Sigmoid colon (tissue), 7 donors: ENCODE data around the gene PARD3. TPM values are rescaled to one million over a fixed set of nuclear protein-coding genes. Genes with fewer than 3 reads are reported as not detected.
A peak's percentile ranks its signal among the peaks of the same experiment; 100 is the strongest.

Experiments used
- DNase-seq: peaks from one replicate; pipeline ENCODE4 v3.0.0-alpha.2; 2019
- H3K27ac ChIP-seq, 4 donors: fragments of 200-600 bp; sonication (generic); one replicate each; pipeline ENCODE4 v1.5.1; 2016 to 2019; ENCODE audit warnings: mild to moderate bottlenecking in 1 of 4
- H3K27me3 ChIP-seq, 3 donors: fragments of 200-600 bp; sonication (generic); one replicate each; pipeline ENCODE4 v1.5.1; 2019; ENCODE audit warnings: mild to moderate bottlenecking in 1 of 3
- H3K36me3 ChIP-seq, 4 donors: fragments of 200-600 bp; sonication (generic); one replicate each; pipeline ENCODE4 v1.5.1; 2016 to 2019
- H3K4me1 ChIP-seq, 4 donors: fragments of 200-600 bp; sonication (generic); one replicate each; pipeline ENCODE4 v1.5.1; 2017 to 2019
- H3K4me3 ChIP-seq, 4 donors: fragments of 200-600 bp; sonication (generic); one replicate each; pipeline ENCODE4 v1.5.1; 2017 to 2019; ENCODE audit warnings: mild to moderate bottlenecking in 2 of 4, moderate library complexity in 1 of 4
- H3K9me3 ChIP-seq, 4 donors: fragments of 200-600 bp in 3 of 4; sonication (generic) in 3 of 4; one replicate each; pipeline versions ENCODE4 v1.5.1 to v1.6.1; 2013 to 2019
- EP300 ChIP-seq, 4 donors: sonication (generic); formaldehyde crosslinking; IDR thresholded peaks; one replicate each; pipeline ENCODE4 v1.6.1; 2017; ENCODE audit warnings: antibody characterized with exemption in 4 of 4
- POLR2A ChIP-seq, 2 donors: fragments of 450-650 bp; IDR thresholded peaks; one replicate each; pipeline ENCODE4 v1.6.1; 2016; ENCODE audit warnings: antibody characterized with exemption in 2 of 2, mild to moderate bottlenecking in 2 of 2, moderate library complexity in 2 of 2
- POLR2AphosphoS5 ChIP-seq, 4 donors: sonication (generic); formaldehyde crosslinking; IDR thresholded peaks; one replicate each; pipeline ENCODE4 v1.6.1; 2017; ENCODE audit warnings: antibody characterized with exemption in 4 of 4
- WGBS, 2 donors: extraction: QIAGEN DNeasy Blood & Tissue Kit; methylation state at CpG; one replicate each; pipeline ENCODE4 v1.1.7; 2013; 5-methylcytosine and 5-hydroxymethylcytosine counted together
- intact Hi-C: fragments of 100-400 bp; cut with DNase I; formaldehyde crosslinking; loops from one replicate; pipeline ENCODE4 v1.15.1; 2023
- polyA plus RNA-seq, 3 donors: library from polyadenylated mRNA; stranded (reverse); fragments of 200-250 nt; gene quantifications; one replicate each; pipeline ENCODE4 v1.2.3, GENCODE V29; 2013
- total RNA-seq, 4 donors: library from RNA; depleted of rRNA; stranded (reverse); fragments of >200 nt; gene quantifications; one replicate each; pipeline ENCODE4 v1.1.0, GENCODE V29; 2016
- TF ChIP-seq, protein P1 (sequence below), 4 experiments: fragments of 450-650 bp in 3 of 4; fragments of 200-600 bp in 1 of 4; IDR thresholded peaks; one replicate each; pipeline ENCODE4 v1.5.1; 2016 to 2019; ENCODE audit warnings: antibody characterized with exemption in 4 of 4, mild to moderate bottlenecking in 3 of 4, moderate library complexity in 2 of 4
- donor health status: healthy with polysubstance abuse.
- donor health status: Bipolar disorder and iron deficiency.
- donor health status: healthy.

The PARD3 gene
- total and polyA plus RNA-seq, 7 donors = 17.5 to 96.4 (median 75.9) TPM

DNA sequence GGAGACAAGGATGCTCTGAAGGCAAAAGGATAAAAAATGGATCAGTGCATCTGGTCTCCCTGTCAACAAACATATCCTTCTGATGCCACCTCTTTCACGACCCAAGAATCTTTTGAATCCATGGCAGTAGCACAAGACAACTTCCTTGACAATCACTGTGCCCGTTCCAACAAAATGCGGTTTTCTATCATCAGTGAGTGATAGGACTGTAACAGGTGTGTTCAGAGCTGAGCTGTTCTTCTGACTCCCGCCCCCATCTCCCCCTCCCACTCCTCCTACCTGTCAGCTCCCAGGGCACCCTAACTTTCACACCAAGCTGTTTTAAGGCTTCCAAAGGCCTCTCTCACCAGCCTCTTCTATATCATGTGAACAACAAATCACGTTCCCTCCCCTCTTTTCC lies 74.8 kb downstream of the PARD3 start:
- H3K9me3 ChIP-seq = no peaks in the 10 kb centered on the region
- peak overlapping the region; percentile 69 to 83 (median 82) for H3K27ac ChIP-seq
- intact Hi-C loops = loop anchor here (5.0 kb wide), 1 partner anchor 72 kb away; no protein-coding TSS in a partner anchor
- H3K4me1 ChIP-seq = peaks cover 0 to 87% (median 60%) of the 10 kb centered on the region in 4 donors
- no peaks in the 10 kb centered on the region for H3K27me3 ChIP-seq
- no peak for TF ChIP-seq EP300 (IDR thresholded peaks at IDR 0.05)
- no peaks in the 10 kb centered on the region for H3K36me3 ChIP-seq
- DNase-seq = no peak
- 21 to 46% methylated on average over 5 of the region's 5 CpGs for WGBS, 2 donors
- H3K4me3 ChIP-seq = peak overlapping the region; percentile 4 to 23 (median 6)

DNA sequence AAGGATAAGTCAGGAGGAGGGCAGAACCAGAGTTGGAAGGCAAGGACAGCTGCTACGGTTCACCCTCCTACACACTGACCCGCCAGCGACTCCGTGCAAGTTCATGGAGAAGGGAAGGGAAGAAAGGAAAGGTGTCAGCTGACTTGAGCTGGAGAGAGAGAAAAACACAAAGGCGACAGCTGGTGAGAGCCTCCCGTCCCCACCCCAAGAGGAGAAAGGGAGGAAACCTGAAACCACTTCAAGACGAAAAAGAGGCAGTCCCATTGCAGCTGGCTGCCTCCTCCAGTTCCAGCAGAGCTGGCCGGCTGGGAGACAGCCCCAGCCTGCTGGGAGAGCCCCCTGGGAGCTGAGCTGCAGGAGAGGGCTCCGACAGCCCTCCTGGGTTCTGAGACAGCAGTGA lies 75.2 kb downstream of the PARD3 start:
- intact Hi-C loops = loop anchor here (5.0 kb wide), 1 partner anchor 72 kb away; no protein-coding TSS in a partner anchor
- H3K27ac ChIP-seq = peak overlapping the region; percentile 69 to 83 (median 82)
- DNase-seq = peak; percentile 89
- H3K9me3 ChIP-seq = no peaks in the 10 kb centered on the region
- H3K36me3 ChIP-seq = no peaks in the 10 kb centered on the region
- no peaks in the 10 kb centered on the region for H3K27me3 ChIP-seq
- H3K4me1 ChIP-seq = peaks cover 0 to 87% (median 61%) of the 10 kb centered on the region in 4 donors
- H3K4me3 ChIP-seq = peak overlapping the region; percentile 4 to 23 (median 6)
- WGBS, 2 donors = 7 to 19% methylated on average over 9 of the region's 9 CpGs
- peak; percentile 35 to 69 (median 51) for TF ChIP-seq POLR2AphosphoS5 (IDR thresholded peaks at IDR 0.05)
- TF ChIP-seq, protein P1, sequence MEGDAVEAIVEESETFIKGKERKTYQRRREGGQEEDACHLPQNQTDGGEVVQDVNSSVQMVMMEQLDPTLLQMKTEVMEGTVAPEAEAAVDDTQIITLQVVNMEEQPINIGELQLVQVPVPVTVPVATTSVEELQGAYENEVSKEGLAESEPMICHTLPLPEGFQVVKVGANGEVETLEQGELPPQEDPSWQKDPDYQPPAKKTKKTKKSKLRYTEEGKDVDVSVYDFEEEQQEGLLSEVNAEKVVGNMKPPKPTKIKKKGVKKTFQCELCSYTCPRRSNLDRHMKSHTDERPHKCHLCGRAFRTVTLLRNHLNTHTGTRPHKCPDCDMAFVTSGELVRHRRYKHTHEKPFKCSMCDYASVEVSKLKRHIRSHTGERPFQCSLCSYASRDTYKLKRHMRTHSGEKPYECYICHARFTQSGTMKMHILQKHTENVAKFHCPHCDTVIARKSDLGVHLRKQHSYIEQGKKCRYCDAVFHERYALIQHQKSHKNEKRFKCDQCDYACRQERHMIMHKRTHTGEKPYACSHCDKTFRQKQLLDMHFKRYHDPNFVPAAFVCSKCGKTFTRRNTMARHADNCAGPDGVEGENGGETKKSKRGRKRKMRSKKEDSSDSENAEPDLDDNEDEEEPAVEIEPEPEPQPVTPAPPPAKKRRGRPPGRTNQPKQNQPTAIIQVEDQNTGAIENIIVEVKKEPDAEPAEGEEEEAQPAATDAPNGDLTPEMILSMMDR (IDR thresholded peaks at IDR 0.05) = no peak

DNA sequence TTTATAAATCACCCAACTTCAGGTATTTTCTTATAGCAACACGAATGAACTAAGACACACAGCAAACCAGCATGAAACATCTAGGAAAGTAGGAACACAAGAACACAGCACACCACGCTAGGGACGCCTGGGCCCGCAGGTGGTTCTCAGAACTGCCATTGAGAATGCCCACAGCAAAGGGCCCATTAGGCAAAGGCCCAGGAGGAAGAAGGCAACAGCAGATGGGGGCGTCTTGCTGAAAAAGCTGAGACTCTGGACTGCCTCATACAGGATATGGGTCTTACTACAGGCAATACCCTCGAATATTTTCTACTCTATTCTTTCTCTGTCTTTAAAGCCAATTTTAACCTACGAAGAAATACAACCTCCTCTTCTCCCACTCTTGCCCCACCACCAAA lies 77.3 kb downstream of the PARD3 start:
- H3K9me3 ChIP-seq = no peaks in the 10 kb centered on the region
- H3K4me1 ChIP-seq = peaks cover 0 to 79% (median 43%) of the 10 kb centered on the region in 4 donors
- WGBS, 2 donors = 81 to 93% methylated on average over 7 of the region's 7 CpGs
- intact Hi-C loops = no loop called here
- H3K27me3 ChIP-seq = no peaks in the 10 kb centered on the region
- no peaks in the 10 kb centered on the region for H3K36me3 ChIP-seq
- TF ChIP-seq EP300 (IDR thresholded peaks at IDR 0.05) = no peak
- H3K4me3 ChIP-seq = no peak overlapping the region
- DNase-seq = no peak
- H3K27ac ChIP-seq = peak overlapping the region; percentile 29 to 83 (median 62)

GRCh38 chr10:34736976-34737771 lies 77.9 kb downstream of the PARD3 start:
- intact Hi-C loops = no loop called here
- WGBS, 2 donors = 32 to 78% methylated on average over 12 of the region's 12 CpGs
- DNase-seq = no peak
- Histone ChIP-seq H3K4me1 (peaks cover 0 to 79% (median 41%) of the 10 kb centered on the region in 4 donors), H3K36me3 (no peaks in the 10 kb centered on the region), H3K4me3 (no peak overlapping the region), H3K27ac (peak overlapping the region in 3 of 4 donors; percentile 40 to 83 (median 83)), H3K9me3 (no peaks in the 10 kb centered on the region), H3K27me3 (no peaks in the 10 kb centered on the region)
- TF ChIP-seq POLR2AphosphoS5 (IDR thresholded peaks at IDR 0.05) (no peak), EP300 (IDR thresholded peaks at IDR 0.05) (no peak), POLR2A (IDR thresholded peaks at IDR 0.05) (no peak)
- TF ChIP-seq, protein P1 (IDR thresholded peaks at IDR 0.05) = no peak

- WGBS, 2 donors = 92% methylated on average over 3 of the region's 3 CpGs
- Histone ChIP-seq H3K4me3 (no peak overlapping the region), H3K36me3 (no peaks in the 10 kb centered on the region), H3K27me3 (no peaks in the 10 kb centered on the region), H3K9me3 (no peaks in the 10 kb centered on the region), H3K4me1 (peaks cover 0 to 76% (median 38%) of the 10 kb centered on the region in 4 donors), H3K27ac (no peak overlapping the region)
- intact Hi-C loops = no loop called here
- TF ChIP-seq EP300 (IDR thresholded peaks at IDR 0.05) (no peak), POLR2AphosphoS5 (IDR thresholded peaks at IDR 0.05) (no peak), POLR2A (IDR thresholded peaks at IDR 0.05) (no peak)
- no peak for DNase-seq
Measured at GRCh38 chr10:34734918-34735317, 80.2 kb downstream of the PARD3 start.

DNA sequence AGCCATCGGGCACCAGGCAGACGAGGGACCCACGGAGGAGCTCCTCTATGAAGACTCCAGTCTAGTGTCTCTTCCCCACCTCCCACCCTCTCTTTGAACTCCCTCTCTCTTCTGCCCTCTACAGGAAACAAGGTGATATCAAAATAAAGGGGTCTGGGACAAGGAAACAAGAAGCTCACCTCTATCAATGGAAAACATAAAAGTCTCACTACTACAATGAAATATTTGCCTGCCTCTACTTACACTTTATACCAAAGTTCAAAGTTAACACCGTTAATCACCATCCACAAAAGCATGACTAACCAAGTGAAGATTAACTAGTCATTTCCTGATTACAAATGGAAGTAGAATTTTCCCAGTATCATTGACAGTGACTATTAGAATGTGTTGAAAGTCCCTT lies 82.2 kb downstream of the PARD3 start:
- no peak for DNase-seq
- H3K36me3 ChIP-seq = no peaks in the 10 kb centered on the region
- no peaks in the 10 kb centered on the region for H3K9me3 ChIP-seq
- no peak overlapping the region for H3K4me3 ChIP-seq
- H3K27me3 ChIP-seq = no peaks in the 10 kb centered on the region
- H3K27ac ChIP-seq = no peak overlapping the region
- WGBS, 2 donors = 72 to 77% methylated on average over 4 of the region's 4 CpGs
- no peak for TF ChIP-seq POLR2AphosphoS5 (IDR thresholded peaks at IDR 0.05)
- no peak for TF ChIP-seq POLR2A (IDR thresholded peaks at IDR 0.05)
- H3K4me1 ChIP-seq = peaks cover 0 to 76% (median 44%) of the 10 kb centered on the region in 4 donors
- intact Hi-C loops = no loop called here
